ENCODE results near the gene SDCBP2.

GRCh38 chr20:1345030-1345755 is 16.3 kb upstream of the SDCBP2 start:
- TF ChIP-seq CTCF (IDR thresholded peaks at IDR 0.05; ENCODE audit: low read depth, low read length, missing input control) (no peak), JUND (IDR thresholded peaks at IDR 0.05) (no peak)
